HepG2 (cell line): Measurements from ENCODE around the gene B3GNT7. TPM values are rescaled to one million over a fixed set of nuclear protein-coding genes. Genes with fewer than 3 reads are reported as not detected.
A peak's percentile ranks its signal among the peaks of the same experiment; 100 is the strongest.

Source experiments
- CHCHD3 ChIP-seq: sonication (generic); formaldehyde crosslinking; IDR thresholded peaks from 2 replicates; pipeline ENCODE4 v1.8.0; 2022; ENCODE audit warnings: mild to moderate bottlenecking, missing genetic modification reagents, moderate library complexity
- PHB2 ChIP-seq: fragments of 450-650 bp; IDR thresholded peaks from 2 replicates; pipeline ENCODE4 v1.6.1; 2018; ENCODE audit not compliant: partially characterized antibody
- TCF7L2 ChIP-seq: IDR thresholded peaks from 2 replicates; pipeline ENCODE4 v1.6.1; 2011; ENCODE audit warnings: mild to moderate bottlenecking, low read depth, low read length, moderate library complexity
- XBP1 ChIP-seq: sonication (generic); formaldehyde crosslinking; IDR thresholded peaks from 2 replicates; pipeline ENCODE4 v1.5.0; 2020; ENCODE audit warnings: missing genetic modification reagents
- ZFP36 ChIP-seq: fragments of 150-350 bp; IDR thresholded peaks from 2 replicates; pipeline ENCODE4 v1.6.1; 2018; ENCODE audit warnings: borderline replicate concordance, low read length, low read depth; ENCODE audit not compliant: partially characterized antibody
- ZNF17 ChIP-seq: sonication (generic); formaldehyde crosslinking; IDR thresholded peaks from 2 replicates; pipeline ENCODE4 v1.5.0; 2020; ENCODE audit warnings: mild to moderate bottlenecking, missing genetic modification reagents
- polyA plus RNA-seq, 8 experiments: library from polyadenylated mRNA; depleted of rRNA in 3 of 8; stranded (reverse) in 7 of 8; unstranded in 1 of 8; fragments of >200 nt; fragmentation: Illumina TruSeq in 4 of 8; extraction: Trizol in 4 of 8; gene quantifications; 2 replicates each; pipeline versions ENCODE4 v1.2.1 to v1.2.3, GENCODE V29; 2011 to 2016; ENCODE audit warnings: low read depth in 4 of 8, missing spikeins in 1 of 8, mixed read lengths in 1 of 8; ENCODE audit not compliant: insufficient read depth in 1 of 8
- total RNA-seq, 5 experiments: library from RNA; depleted of rRNA; stranded (reverse); fragments of >200 nt; fragmentation: Illumina TruSeq; extraction: Trizol; gene quantifications; 2 replicates each; pipeline ENCODE4 v1.2.3, GENCODE V29; 2016; ENCODE audit warnings: low read depth in 1 of 5
- TF ChIP-seq, protein P1 (sequence below): sonication (generic); formaldehyde crosslinking; IDR thresholded peaks from 2 replicates; pipeline ENCODE4 v1.5.0; 2020; ENCODE audit warnings: mild to moderate bottlenecking, missing genetic modification reagents, borderline replicate concordance
- TF ChIP-seq, protein P2 (sequence below): sonication (generic); formaldehyde crosslinking; IDR thresholded peaks from 2 replicates; pipeline ENCODE4 v1.8.0; 2022; ENCODE audit warnings: missing genetic modification reagents, mild to moderate bottlenecking, inconsistent platforms, borderline replicate concordance
- TF ChIP-seq, protein P3 (sequence below), 2 experiments: fragments of 450-650 bp in 1 of 2; sonication (generic) in 1 of 2; formaldehyde crosslinking in 1 of 2; IDR thresholded peaks; 2 replicates each; pipeline versions ENCODE4 v1.6.1 to v1.8.0; 2016 to 2022; ENCODE audit warnings: antibody characterized with exemption in 1 of 2, mild to moderate bottlenecking in 1 of 2, missing genetic modification reagents in 1 of 2

Gene B3GNT7
- total and polyA plus RNA-seq, 2 of the 13 experiments (the other 11 are each of a cell fraction or from before 2014, with no cell fraction given) = 0.04 to 0.24 TPM

GRCh38 chr2:231411831-231412617 lies 16.5 kb downstream of the B3GNT7 start (continued):
- TF ChIP-seq, protein P1, sequence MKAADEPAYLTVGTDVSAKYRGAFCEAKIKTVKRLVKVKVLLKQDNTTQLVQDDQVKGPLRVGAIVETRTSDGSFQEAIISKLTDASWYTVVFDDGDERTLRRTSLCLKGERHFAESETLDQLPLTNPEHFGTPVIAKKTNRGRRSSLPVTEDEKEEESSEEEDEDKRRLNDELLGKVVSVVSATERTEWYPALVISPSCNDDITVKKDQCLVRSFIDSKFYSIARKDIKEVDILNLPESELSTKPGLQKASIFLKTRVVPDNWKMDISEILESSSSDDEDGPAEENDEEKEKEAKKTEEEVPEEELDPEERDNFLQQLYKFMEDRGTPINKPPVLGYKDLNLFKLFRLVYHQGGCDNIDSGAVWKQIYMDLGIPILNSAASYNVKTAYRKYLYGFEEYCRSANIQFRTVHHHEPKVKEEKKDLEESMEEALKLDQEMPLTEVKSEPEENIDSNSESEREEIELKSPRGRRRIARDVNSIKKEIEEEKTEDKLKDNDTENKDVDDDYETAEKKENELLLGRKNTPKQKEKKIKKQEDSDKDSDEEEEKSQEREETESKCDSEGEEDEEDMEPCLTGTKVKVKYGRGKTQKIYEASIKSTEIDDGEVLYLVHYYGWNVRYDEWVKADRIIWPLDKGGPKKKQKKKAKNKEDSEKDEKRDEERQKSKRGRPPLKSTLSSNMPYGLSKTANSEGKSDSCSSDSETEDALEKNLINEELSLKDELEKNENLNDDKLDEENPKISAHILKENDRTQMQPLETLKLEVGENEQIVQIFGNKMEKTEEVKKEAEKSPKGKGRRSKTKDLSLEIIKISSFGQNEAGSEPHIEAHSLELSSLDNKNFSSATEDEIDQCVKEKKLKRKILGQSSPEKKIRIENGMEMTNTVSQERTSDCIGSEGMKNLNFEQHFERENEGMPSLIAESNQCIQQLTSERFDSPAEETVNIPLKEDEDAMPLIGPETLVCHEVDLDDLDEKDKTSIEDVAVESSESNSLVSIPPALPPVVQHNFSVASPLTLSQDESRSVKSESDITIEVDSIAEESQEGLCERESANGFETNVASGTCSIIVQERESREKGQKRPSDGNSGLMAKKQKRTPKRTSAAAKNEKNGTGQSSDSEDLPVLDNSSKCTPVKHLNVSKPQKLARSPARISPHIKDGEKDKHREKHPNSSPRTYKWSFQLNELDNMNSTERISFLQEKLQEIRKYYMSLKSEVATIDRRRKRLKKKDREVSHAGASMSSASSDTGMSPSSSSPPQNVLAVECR = peak; percentile 66; the same call in 1 of the 2 replicates
- TF ChIP-seq CHCHD3 (CRISPR knock-in tag) (no peak; the same call in 1 of the 2 replicates), TCF7L2 (no peak), XBP1 (CRISPR knock-in tag) (no peak), ZFP36 (no peak), PHB2 (no peak), ZNF17 (CRISPR knock-in tag) (no peak)
- TF ChIP-seq, protein P2, sequence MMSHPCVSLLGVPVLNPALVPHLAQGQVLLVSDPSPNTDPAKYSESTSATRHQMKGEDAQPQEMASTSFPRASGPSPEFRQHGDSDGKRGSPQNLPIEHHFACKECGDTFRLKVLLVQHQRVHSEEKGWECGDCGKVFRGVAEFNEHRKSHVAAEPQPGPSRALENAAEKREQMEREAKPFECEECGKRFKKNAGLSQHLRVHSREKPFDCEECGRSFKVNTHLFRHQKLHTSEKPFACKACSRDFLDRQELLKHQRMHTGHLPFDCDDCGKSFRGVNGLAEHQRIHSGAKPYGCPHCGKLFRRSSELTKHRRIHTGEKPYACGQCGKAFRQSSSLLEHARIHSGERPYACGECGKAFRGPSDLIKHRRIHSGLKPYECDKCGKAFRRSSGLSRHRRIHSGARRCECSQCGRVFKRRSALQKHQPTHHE (CRISPR knock-in tag) = 0 out of 2 replicates have a peak, but pooled peaks have one; percentile 47
- TF ChIP-seq, protein P3, sequence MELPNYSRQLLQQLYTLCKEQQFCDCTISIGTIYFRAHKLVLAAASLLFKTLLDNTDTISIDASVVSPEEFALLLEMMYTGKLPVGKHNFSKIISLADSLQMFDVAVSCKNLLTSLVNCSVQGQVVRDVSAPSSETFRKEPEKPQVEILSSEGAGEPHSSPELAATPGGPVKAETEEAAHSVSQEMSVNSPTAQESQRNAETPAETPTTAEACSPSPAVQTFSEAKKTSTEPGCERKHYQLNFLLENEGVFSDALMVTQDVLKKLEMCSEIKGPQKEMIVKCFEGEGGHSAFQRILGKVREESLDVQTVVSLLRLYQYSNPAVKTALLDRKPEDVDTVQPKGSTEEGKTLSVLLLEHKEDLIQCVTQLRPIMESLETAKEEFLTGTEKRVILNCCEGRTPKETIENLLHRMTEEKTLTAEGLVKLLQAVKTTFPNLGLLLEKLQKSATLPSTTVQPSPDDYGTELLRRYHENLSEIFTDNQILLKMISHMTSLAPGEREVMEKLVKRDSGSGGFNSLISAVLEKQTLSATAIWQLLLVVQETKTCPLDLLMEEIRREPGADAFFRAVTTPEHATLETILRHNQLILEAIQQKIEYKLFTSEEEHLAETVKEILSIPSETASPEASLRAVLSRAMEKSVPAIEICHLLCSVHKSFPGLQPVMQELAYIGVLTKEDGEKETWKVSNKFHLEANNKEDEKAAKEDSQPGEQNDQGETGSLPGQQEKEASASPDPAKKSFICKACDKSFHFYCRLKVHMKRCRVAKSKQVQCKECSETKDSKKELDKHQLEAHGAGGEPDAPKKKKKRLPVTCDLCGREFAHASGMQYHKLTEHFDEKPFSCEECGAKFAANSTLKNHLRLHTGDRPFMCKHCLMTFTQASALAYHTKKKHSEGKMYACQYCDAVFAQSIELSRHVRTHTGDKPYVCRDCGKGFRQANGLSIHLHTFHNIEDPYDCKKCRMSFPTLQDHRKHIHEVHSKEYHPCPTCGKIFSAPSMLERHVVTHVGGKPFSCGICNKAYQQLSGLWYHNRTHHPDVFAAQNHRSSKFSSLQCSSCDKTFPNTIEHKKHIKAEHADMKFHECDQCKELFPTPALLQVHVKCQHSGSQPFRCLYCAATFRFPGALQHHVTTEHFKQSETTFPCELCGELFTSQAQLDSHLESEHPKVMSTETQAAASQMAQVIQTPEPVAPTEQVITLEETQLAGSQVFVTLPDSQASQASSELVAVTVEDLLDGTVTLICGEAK (IDR thresholded peaks at IDR 0.05) = no peak
- TF ChIP-seq, protein P3 (CRISPR knock-in tag; IDR thresholded peaks at IDR 0.05) = no peak
